GM23338 (cell line): ENCODE data around the gene TRAF5. TPM values are rescaled to one million over a fixed set of nuclear protein-coding genes. Genes with fewer than 3 reads are reported as not detected.

Experiments used
- ATAC-seq: fragments of 200-7000 bp; cut with Tn5 transposase; 3 replicates; pipeline ENCODE4 v1.9.1; 2020
- DNase-seq: peaks from one replicate; pipeline ENCODE4 v3.0.0-alpha.2; 2015; ENCODE audit warnings: low spot score
- H2AFZ ChIP-seq: fragments of 200-600 bp; sonication (generic); 2 replicates; pipeline ENCODE4 v1.8.0; 2016; ENCODE audit warnings: antibody characterized with exemption, mild to moderate bottlenecking, moderate library complexity
- H3F3A ChIP-seq: fragments of 200-600 bp; sonication (generic); replicated peaks from 2 replicates; pipeline ENCODE4 v1.8.0; 2017; ENCODE audit warnings: antibody characterized with exemption, mixed run types, low read depth
- H3K27ac ChIP-seq: fragments of 200-600 bp; sonication (generic); 2 replicates; pipeline ENCODE4 v1.6.1; 2016; ENCODE audit warnings: low read depth
- H3K27me3 ChIP-seq: fragments of 200-600 bp; sonication (generic); 2 replicates; pipeline ENCODE4 v1.8.0; 2016; ENCODE audit warnings: mild to moderate bottlenecking, mixed run types, moderate library complexity; ENCODE audit not compliant: insufficient read depth
- H3K36me3 ChIP-seq: fragments of 200-600 bp; sonication (generic); 2 replicates; pipeline ENCODE4 v1.8.0; 2016; ENCODE audit warnings: mild to moderate bottlenecking; ENCODE audit not compliant: insufficient read depth
- H3K4me1 ChIP-seq: fragments of 200-600 bp; sonication (generic); 2 replicates; pipeline ENCODE4 v1.8.0; 2016; ENCODE audit warnings: mild to moderate bottlenecking, moderate library complexity; ENCODE audit not compliant: insufficient read depth
- H3K4me2 ChIP-seq: fragments of 200-600 bp; sonication (generic); 2 replicates; pipeline ENCODE4 v1.7.1; 2017; ENCODE audit warnings: mixed run types
- H3K4me3 ChIP-seq: fragments of 200-600 bp; sonication (generic); 2 replicates; pipeline ENCODE4 v1.6.1; 2016; ENCODE audit warnings: mixed run types
- H3K79me2 ChIP-seq: fragments of 200-600 bp; sonication (generic); replicated peaks from 2 replicates; pipeline ENCODE4 v1.8.0; 2017; ENCODE audit warnings: mild to moderate bottlenecking; ENCODE audit not compliant: insufficient read depth
- H3K9me2 ChIP-seq: fragments of 200-600 bp; sonication (generic); 2 replicates; pipeline ENCODE4 v1.8.0; 2017; ENCODE audit not compliant: insufficient read depth
- H4K20me1 ChIP-seq: fragments of 200-600 bp; sonication (generic); replicated peaks from 2 replicates; pipeline ENCODE4 v1.8.0; 2017; ENCODE audit warnings: mild to moderate bottlenecking; ENCODE audit not compliant: insufficient read depth
- H3K27ac Mint-ChIP-seq: 2 replicates; pipeline ENCODE4 v1.8.0; 2020; ENCODE audit warnings: inconsistent platforms, mild to moderate bottlenecking, moderate library complexity, mixed read lengths
- H3K27me3 Mint-ChIP-seq: 3 replicates; pipeline ENCODE4 v1.8.0; 2022; ENCODE audit warnings: low read depth, mild to moderate bottlenecking, moderate library complexity, mixed read lengths, inconsistent platforms; ENCODE audit not compliant: insufficient read depth, poor library complexity
- H3K36me3 Mint-ChIP-seq: 3 replicates; pipeline ENCODE4 v1.8.0; 2021; ENCODE audit warnings: low read depth, mild to moderate bottlenecking, inconsistent platforms, moderate library complexity, mixed read lengths
- H3K4me1 Mint-ChIP-seq: 3 replicates; pipeline ENCODE4 v1.8.0; 2020; ENCODE audit warnings: mild to moderate bottlenecking, inconsistent platforms, mixed read lengths
- H3K4me3 Mint-ChIP-seq: 3 replicates; pipeline ENCODE4 v1.8.0; 2021; ENCODE audit warnings: moderate library complexity, mild to moderate bottlenecking, inconsistent platforms, mixed read lengths
- H3K9me3 Mint-ChIP-seq: 3 replicates; pipeline ENCODE4 v1.8.0; 2020; ENCODE audit warnings: moderate library complexity, mild to moderate bottlenecking, inconsistent platforms, mixed read lengths
- CREB1 ChIP-seq: fragments of 250-450 bp; sonication (Bioruptor Pico); IDR thresholded peaks from 2 replicates; pipeline ENCODE4 v1.5.0; 2020; ENCODE audit warnings: low read depth, mild to moderate bottlenecking, moderate library complexity
- CTCF ChIP-seq, 2 experiments: fragments of 200-600 bp in 1 of 2; sonication (generic) in 1 of 2; conservative IDR thresholded peaks; 2 replicates each; pipeline versions ENCODE4 v1.5.1 to v1.6.1; 2016 to 2017; ENCODE audit warnings: antibody characterized with exemption in 2 of 2, low read depth in 2 of 2, mild to moderate bottlenecking in 2 of 2, moderate library complexity in 1 of 2
- NANOG ChIP-seq: IDR thresholded peaks from 2 replicates; pipeline ENCODE4 v1.6.1; 2016; ENCODE audit warnings: antibody characterized with exemption, borderline replicate concordance
- POLR2AphosphoS5 ChIP-seq: IDR thresholded peaks from 2 replicates; pipeline ENCODE4 v1.6.1; 2016; ENCODE audit warnings: antibody characterized with exemption, low read depth
- STAT1 ChIP-seq: IDR thresholded peaks from one replicate; pipeline ENCODE4 v1.6.1; 2016; ENCODE audit warnings: antibody characterized with exemption; ENCODE audit not compliant: unreplicated experiment
- ZNF114 ChIP-seq: fragments of 250-450 bp; sonication (Bioruptor Pico); IDR thresholded peaks from 2 replicates; pipeline ENCODE4 v1.5.0; 2020; ENCODE audit warnings: mild to moderate bottlenecking, moderate library complexity
- ZNF331 ChIP-seq: fragments of 250-450 bp; sonication (Bioruptor Pico); IDR thresholded peaks from 2 replicates; pipeline ENCODE4 v1.5.0; 2020; ENCODE audit warnings: low read depth, mild to moderate bottlenecking, moderate library complexity
- ZNF462 ChIP-seq: fragments of 250-450 bp; sonication (Bioruptor Pico); IDR thresholded peaks from 2 replicates; pipeline ENCODE4 v1.5.0; 2020; ENCODE audit warnings: mild to moderate bottlenecking, moderate library complexity
- polyA plus RNA-seq: library from polyadenylated mRNA; unstranded; fragments of >200 nt; fragmentation: Nextera tagmentation; extraction: Ambion mirVana; gene quantifications from 2 replicates; pipeline ENCODE4 v1.2.1, GENCODE V29; 2016
- total RNA-seq: library from RNA; depleted of rRNA; stranded (reverse); fragments of >200 nt; shearing (Covaris generic); gene quantifications from 2 replicates; pipeline ENCODE4 v1.2.3, GENCODE V29; 2014

The TRAF5 gene
- total and polyA plus RNA-seq, 2 experiments from 2014 or later = 9.2 to 18.9 TPM

- TF ChIP-seq ZNF462 = no peak
These were observed 20.6 kb downstream of the TRAF5 start (continued) for GRCh38 chr1:211347077-211347844.

- Histone ChIP-seq H3K9me2 (no peaks in the 10 kb centered on the region), H3K27me3 (no peaks in the 10 kb centered on the region), H3K27ac (no peak overlapping the region), H2AFZ (no peak overlapping the region), H3K4me2 (no peak overlapping the region), H3K4me1 (peaks cover 9% of the 10 kb centered on the region), H4K20me1 (no peaks in the 10 kb centered on the region), H3F3A (no peaks in the 10 kb centered on the region), H3K36me3 (no peaks in the 10 kb centered on the region), H3K79me2 (no peaks in the 10 kb centered on the region), H3K4me3 (no peak overlapping the region)
- no peak overlapping the region for H3K4me3 Mint-ChIP-seq
- no peak overlapping the region for H3K27ac Mint-ChIP-seq
- peaks cover 21% of the 10 kb centered on the region for H3K36me3 Mint-ChIP-seq
- peaks cover 18% of the 10 kb centered on the region for H3K4me1 Mint-ChIP-seq
- ATAC-seq (no peak), DNase-seq (no peak)
- H3K27me3 Mint-ChIP-seq = peaks cover 11% of the 10 kb centered on the region
- H3K9me3 Mint-ChIP-seq = peaks cover 18% of the 10 kb centered on the region
- TF ChIP-seq CTCF (conservative IDR thresholded peaks at IDR 0.05; ENCODE audit: low read depth in 2 of 2) = no peak
- no peak for TF ChIP-seq ZNF331 (CRISPR knock-in tag)
- TF ChIP-seq NANOG = no peak
- TF ChIP-seq STAT1 = no peak
- TF ChIP-seq POLR2AphosphoS5 = no peak
- TF ChIP-seq ZNF114 (CRISPR knock-in tag) = no peak
- no peak for TF ChIP-seq CREB1
These were observed 21.9 kb downstream of the TRAF5 start for GRCh38 chr1:211348547-211348946.
